Spleen (tissue), 11 donors: ENCODE results near the gene TMEM97. TPM values are rescaled to one million over a fixed set of nuclear protein-coding genes. Genes with fewer than 3 reads are reported as not detected.
"Not testable (repeated sequence)": the region's sequence is repeated elsewhere in the genome, so short reads cannot be mapped to it uniquely, and the experiment has no call there.

Experiments
- DNase-seq: peaks from one replicate; pipeline ENCODE4 v3.0.0-alpha.2; 2020
- H3K27ac ChIP-seq, 8 donors: fragments of 200-600 bp; sonication (generic) in 7 of 8; 1 replicate in 4 of 8; 2 replicates in 4 of 8; pipeline versions ENCODE4 v1.5.0 to v1.8.0; 2016 to 2021; ENCODE audit warnings: inconsistent platforms in 4 of 8, mild to moderate bottlenecking in 4 of 8, moderate library complexity in 1 of 8
- H3K27me3 ChIP-seq, 7 donors: fragments of 200-600 bp; sonication (generic) in 6 of 7; replicated peaks in 1 of 7; 1 replicate in 4 of 7; 2 replicates in 3 of 7; pipeline versions ENCODE4 v1.5.0 to v1.8.0; 2016 to 2021; ENCODE audit warnings: inconsistent platforms in 3 of 7, mild to moderate bottlenecking in 1 of 7
- H3K36me3 ChIP-seq, 6 donors: fragments of 200-600 bp; sonication (generic) in 5 of 6; 1 replicate in 4 of 6; 2 replicates in 2 of 6; pipeline versions ENCODE4 v1.5.0 to v1.8.0; 2016 to 2021; ENCODE audit warnings: inconsistent platforms in 2 of 6
- H3K4me1 ChIP-seq, 6 donors: fragments of 200-600 bp; sonication (generic) in 5 of 6; 1 replicate in 3 of 6; 2 replicates in 3 of 6; pipeline versions ENCODE4 v1.5.0 to v1.8.0; 2016 to 2021; ENCODE audit warnings: inconsistent platforms in 3 of 6
- H3K4me3 ChIP-seq, 8 donors: fragments of 200-600 bp; sonication (generic) in 7 of 8; 1 replicate in 4 of 8; 2 replicates in 4 of 8; pipeline versions ENCODE4 v1.5.0 to v1.8.0; 2016 to 2021; ENCODE audit warnings: inconsistent platforms in 4 of 8, mild to moderate bottlenecking in 4 of 8, moderate library complexity in 2 of 8
- H3K9me3 ChIP-seq, 8 donors: fragments of 200-600 bp; sonication (generic) in 7 of 8; 1 replicate in 4 of 8; 2 replicates in 4 of 8; pipeline versions ENCODE4 v1.5.0 to v1.8.0; 2016 to 2021; ENCODE audit warnings: inconsistent platforms in 4 of 8
- POLR2A ChIP-seq, 3 donors: fragments of 450-650 bp; IDR thresholded peaks; one replicate each; pipeline ENCODE4 v1.5.1; 2017; ENCODE audit warnings: antibody characterized with exemption in 3 of 3, mild to moderate bottlenecking in 1 of 3
- POLR2AphosphoS5 ChIP-seq, 3 donors: sonication (generic); formaldehyde crosslinking; IDR thresholded peaks; one replicate each; pipeline ENCODE4 v1.5.1; 2017; ENCODE audit warnings: antibody characterized with exemption in 3 of 3
- WGBS, 5 donors: extraction: QIAGEN DNeasy Blood & Tissue Kit in 3 of 5; methylation state at CpG; one replicate each; pipeline versions ENCODE4 v1.1.5 to v1.1.7; 2013 to 2018; 5-methylcytosine and 5-hydroxymethylcytosine counted together
- intact Hi-C: fragments of 100-400 bp; cut with DNase I; formaldehyde crosslinking; loops from one replicate; pipeline ENCODE4 v1.15.0; 2023; ENCODE audit warnings: low total_unique reads
- polyA plus RNA-seq, 3 donors: library from polyadenylated mRNA; stranded (reverse); fragments of 200-250 nt; gene quantifications; one replicate each; pipeline ENCODE4 v1.2.1, GENCODE V29; 2013
- total RNA-seq, 7 donors: library from RNA; depleted of rRNA in 3 of 7; stranded (reverse); fragments of >200 nt in 3 of 7; fragmentation: NEBNext Ultra II Directional in 4 of 7; extraction: Animal tissue kit (Norgen Biotek cat#: 25700) in 4 of 7; gene quantifications; one replicate each; pipeline versions ENCODE4 v1.1.0 to v1.2.1, GENCODE V29; 2016 to 2021
- TF ChIP-seq, protein P1 (sequence below), 11 experiments: fragments of 200-600 bp in 7 of 11; fragments of 450-650 bp in 4 of 11; sonication (generic) in 4 of 11; IDR thresholded peaks in 8 of 11; conservative IDR thresholded peaks in 3 of 11; 1 replicate in 7 of 11; 2 replicates in 4 of 11; pipeline versions ENCODE4 v1.4.0 to v1.8.0; 2016 to 2021; ENCODE audit warnings: antibody characterized with exemption in 11 of 11, inconsistent platforms in 4 of 11, mild to moderate bottlenecking in 1 of 11
- donor health status: healthy with polysubstance abuse.
- donor health status: DM: no; HTN: no; CAD: no; lungs with moderate emphysema.
- donor health status: DM: no; HTN: no; CAD: no.
- donor health status: Bipolar disorder and iron deficiency.
- donor health status: healthy.
- donor health status: DM: no; HTN: no; CAD: no.
- donor health status: DM: yes; HTN: yes; CAD: no.

The TMEM97 gene
- total and polyA plus RNA-seq, 10 donors, result 1.5 to 7.3 (median 5.4) TPM

- peaks cover 0 to 4% (median 0%) of the 10 kb centered on the region in 7 donors for H3K27me3 ChIP-seq
- intact Hi-C loops, result no loop called here
- no peak overlapping the region for H3K4me3 ChIP-seq
- H3K27ac ChIP-seq, result no peak overlapping the region
- no peaks in the 10 kb centered on the region for H3K9me3 ChIP-seq
- no peak for TF ChIP-seq POLR2AphosphoS5 (IDR thresholded peaks at IDR 0.05)
- TF ChIP-seq, protein P1, sequence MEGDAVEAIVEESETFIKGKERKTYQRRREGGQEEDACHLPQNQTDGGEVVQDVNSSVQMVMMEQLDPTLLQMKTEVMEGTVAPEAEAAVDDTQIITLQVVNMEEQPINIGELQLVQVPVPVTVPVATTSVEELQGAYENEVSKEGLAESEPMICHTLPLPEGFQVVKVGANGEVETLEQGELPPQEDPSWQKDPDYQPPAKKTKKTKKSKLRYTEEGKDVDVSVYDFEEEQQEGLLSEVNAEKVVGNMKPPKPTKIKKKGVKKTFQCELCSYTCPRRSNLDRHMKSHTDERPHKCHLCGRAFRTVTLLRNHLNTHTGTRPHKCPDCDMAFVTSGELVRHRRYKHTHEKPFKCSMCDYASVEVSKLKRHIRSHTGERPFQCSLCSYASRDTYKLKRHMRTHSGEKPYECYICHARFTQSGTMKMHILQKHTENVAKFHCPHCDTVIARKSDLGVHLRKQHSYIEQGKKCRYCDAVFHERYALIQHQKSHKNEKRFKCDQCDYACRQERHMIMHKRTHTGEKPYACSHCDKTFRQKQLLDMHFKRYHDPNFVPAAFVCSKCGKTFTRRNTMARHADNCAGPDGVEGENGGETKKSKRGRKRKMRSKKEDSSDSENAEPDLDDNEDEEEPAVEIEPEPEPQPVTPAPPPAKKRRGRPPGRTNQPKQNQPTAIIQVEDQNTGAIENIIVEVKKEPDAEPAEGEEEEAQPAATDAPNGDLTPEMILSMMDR (IDR thresholded peaks at IDR 0.05 in 8 of 11, conservative IDR thresholded peaks at IDR 0.05 in 3 of 11), result no peak
- TF ChIP-seq POLR2A (IDR thresholded peaks at IDR 0.05), result no peak
- 81 to 93% (median 88%) methylated on average over 1 of the region's 1 CpG for WGBS, 5 donors
- DNase-seq, result no peak
- H3K4me1 ChIP-seq, result peaks cover 0 to 10% (median 0%) of the 10 kb centered on the region in 6 donors
- H3K36me3 ChIP-seq, result no peaks in the 10 kb centered on the region
These were observed 27.1 kb upstream of the TMEM97 start for GRCh38 chr17:28291780-28292330.

- 82 to 90% (median 86%) methylated on average over 12 of the region's 12 CpGs for WGBS, 5 donors
- H3K36me3 ChIP-seq, DNase-seq, intact Hi-C loops, H3K9me3 ChIP-seq, H3K27me3 ChIP-seq, H3K27ac ChIP-seq, H3K4me3 ChIP-seq, H3K4me1 ChIP-seq: not testable (repeated sequence)
These were observed 26.1 kb upstream of the TMEM97 start for GRCh38 chr17:28292878-28293277.

DNA sequence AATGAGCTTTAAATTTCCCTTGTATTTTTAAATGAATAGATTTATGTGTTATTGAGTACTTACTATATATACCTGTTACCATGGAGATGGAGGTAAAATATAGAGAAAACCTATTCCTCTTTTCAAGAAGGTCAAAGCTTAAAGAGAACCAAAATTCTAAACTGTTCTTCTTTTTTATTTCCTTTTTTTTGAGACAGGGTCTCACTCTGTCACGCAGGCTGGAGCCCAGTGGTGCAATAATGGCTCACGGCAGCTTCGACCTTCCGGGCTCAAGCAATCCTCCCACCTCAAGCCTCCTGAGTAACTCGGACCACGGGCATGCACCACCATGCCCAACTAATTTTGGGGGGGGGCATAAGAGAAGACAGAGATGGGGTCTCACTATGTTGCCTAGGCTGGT is 25.0 kb upstream of the TMEM97 start:
- DNase-seq, result no peak
- no peak overlapping the region for H3K4me3 ChIP-seq
- H3K36me3 ChIP-seq, result no peaks in the 10 kb centered on the region
- H3K9me3 ChIP-seq, result no peaks in the 10 kb centered on the region
- TF ChIP-seq POLR2A (IDR thresholded peaks at IDR 0.05), result no peak
- TF ChIP-seq, protein P1 (IDR thresholded peaks at IDR 0.05 in 8 of 11, conservative IDR thresholded peaks at IDR 0.05 in 3 of 11), result no peak
- TF ChIP-seq POLR2AphosphoS5 (IDR thresholded peaks at IDR 0.05), result no peak
- peaks cover 0 to 10% (median 0%) of the 10 kb centered on the region in 6 donors for H3K4me1 ChIP-seq
- no peak overlapping the region for H3K27ac ChIP-seq
- intact Hi-C loops, result no loop called here
- H3K27me3 ChIP-seq, result peaks cover 0 to 4% (median 0%) of the 10 kb centered on the region in 7 donors
- WGBS, 5 donors, result 39 to 49% (median 45%) methylated on average over 6 of the region's 6 CpGs

DNA sequence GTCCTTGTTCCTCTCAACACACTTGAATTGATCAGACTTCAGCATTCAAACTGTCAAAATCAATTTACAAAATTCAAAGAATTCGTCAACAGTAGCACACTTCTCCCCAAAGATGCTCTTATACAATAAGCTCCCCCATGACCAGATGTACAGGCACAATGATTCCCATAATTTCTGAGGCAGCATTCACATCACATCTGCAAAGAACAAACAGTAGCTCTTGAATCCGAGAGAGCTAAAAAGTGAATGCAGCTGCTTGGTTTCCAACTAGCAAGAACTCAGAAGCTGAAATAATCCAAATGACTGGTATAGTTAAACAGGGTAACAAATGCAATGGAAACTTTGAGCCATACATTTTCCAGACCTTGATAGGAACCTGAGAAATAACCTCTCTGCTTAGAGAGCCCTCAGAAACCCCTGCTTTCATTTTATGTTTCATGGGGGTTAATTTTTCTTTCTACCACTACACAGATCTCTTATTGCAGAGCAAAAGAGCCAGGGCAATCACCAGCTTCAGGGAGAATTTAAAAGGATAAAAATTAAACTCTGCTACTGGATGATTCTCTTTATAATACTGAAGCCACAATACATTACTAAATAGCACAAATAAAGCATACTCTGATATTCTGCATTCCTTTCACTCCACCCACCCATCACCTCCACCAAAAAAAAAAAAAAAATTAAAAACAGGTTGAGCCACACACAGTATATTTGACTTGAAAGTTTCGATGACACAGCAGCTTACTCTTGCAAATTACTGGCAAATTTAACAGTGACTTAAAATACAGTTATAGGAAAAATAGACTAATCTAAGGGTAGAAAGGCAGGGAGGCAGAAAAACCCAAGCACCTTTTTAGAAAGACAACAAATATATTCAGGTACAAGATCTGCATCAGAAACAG is 23.1 kb upstream of the TMEM97 start:
- TF ChIP-seq, protein P1 (IDR thresholded peaks at IDR 0.05 in 8 of 11, conservative IDR thresholded peaks at IDR 0.05 in 3 of 11), result no peak
- TF ChIP-seq POLR2A (IDR thresholded peaks at IDR 0.05), result no peak
- TF ChIP-seq POLR2AphosphoS5 (IDR thresholded peaks at IDR 0.05), result no peak
- Histone ChIP-seq H3K36me3 (no peaks in the 10 kb centered on the region), H3K4me1 (peaks cover 0 to 10% (median 0%) of the 10 kb centered on the region in 6 donors), H3K27me3 (peaks cover 0 to 4% (median 0%) of the 10 kb centered on the region in 7 donors), H3K27ac (no peak overlapping the region), H3K9me3 (no peaks in the 10 kb centered on the region), H3K4me3 (no peak overlapping the region)
- 61 to 82% (median 78%) methylated on average over 3 of the region's 3 CpGs for WGBS, 5 donors
- no peak for DNase-seq
- intact Hi-C loops, result no loop called here
